HG02588 (cell line): ENCODE data around the gene OR4C11.

ENCODE experiments used
- ATAC-seq: cut with Tn5 transposase; IDR thresholded peaks from one replicate; pipeline ENCODE4 v1.9.1; 2021; ENCODE audit warnings: mild to moderate bottlenecking, moderate library complexity; ENCODE audit not compliant: unreplicated experiment

Gene OR4C11, protein sequence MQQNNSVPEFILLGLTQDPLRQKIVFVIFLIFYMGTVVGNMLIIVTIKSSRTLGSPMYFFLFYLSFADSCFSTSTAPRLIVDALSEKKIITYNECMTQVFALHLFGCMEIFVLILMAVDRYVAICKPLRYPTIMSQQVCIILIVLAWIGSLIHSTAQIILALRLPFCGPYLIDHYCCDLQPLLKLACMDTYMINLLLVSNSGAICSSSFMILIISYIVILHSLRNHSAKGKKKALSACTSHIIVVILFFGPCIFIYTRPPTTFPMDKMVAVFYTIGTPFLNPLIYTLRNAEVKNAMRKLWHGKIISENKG

DNA sequence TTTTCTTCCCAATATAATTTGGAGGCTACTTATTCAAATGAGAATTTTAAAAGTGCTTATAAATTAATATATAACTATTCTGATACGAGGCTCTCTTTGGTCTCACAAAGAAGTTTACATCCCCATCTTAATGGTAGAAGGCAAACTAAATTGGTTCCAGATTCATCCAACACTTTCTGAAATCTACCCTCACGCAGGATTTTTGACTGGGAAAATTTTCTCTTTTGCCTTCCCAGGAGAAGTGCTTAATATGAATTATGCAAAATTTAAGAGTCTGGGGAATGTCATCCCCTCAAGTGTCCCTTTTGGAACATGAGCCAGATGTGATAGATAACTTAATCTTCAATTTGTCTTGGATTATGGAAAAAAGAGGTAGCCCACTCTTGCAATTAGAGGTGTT, at the start of gene OR4C11:
Gene OR4C11, minus strand, starts transcription at position 101 of the 400 bp plus-strand sequence. CDS start 3,272 bp downstream, outside the sequence.
- ATAC-seq, result no peak

GRCh38 chr11:55655096-55655495, 47.7 kb upstream of the OR4C11 start:
- no peak for ATAC-seq

- no peak for ATAC-seq
Observed at GRCh38 chr11:55652560-55652959, 45.1 kb upstream of the OR4C11 start.

DNA sequence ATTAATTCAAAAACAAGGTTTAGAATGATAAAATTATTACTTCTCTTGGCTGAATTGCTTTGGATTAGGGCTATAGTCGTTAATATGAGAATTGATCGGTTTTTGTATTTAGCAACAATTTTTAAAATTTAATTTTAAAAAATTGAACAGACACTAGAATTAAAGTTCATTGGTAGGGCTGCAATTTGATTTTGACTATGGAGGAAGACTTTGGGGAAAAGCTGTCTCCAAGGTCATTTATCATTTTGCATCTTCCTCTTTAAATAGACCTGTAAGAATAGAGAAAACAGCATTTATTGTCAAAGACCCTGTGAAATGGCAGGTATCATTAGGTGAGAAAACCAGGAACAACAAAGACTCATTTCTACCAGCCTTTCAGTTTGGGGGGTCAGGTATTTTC, 40.6 kb upstream of the OR4C11 start, which contains the start of gene OR4S2:
Gene OR4S2, plus strand, starts transcription at position 301 of the 400 bp plus-strand sequence. CDS start 2,577 bp downstream, outside the sequence.
- no peak for ATAC-seq

DNA sequence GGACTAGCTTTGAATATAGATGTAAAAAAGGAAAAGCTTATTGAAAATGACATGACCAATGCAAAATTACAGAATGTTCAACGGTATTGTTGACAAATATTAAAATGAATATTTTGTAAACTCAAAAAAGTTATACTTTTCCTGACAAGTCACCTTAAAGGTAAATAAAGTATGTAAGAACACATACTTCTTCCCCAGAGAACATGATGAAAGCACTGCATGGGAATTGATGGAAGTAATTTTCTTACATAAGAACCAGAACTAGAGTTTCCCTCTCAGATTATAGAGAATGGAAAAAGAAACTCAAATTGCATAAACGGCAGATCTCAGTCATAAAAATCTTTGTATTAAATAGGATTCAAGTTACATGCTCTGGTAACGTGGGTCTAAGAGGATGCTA, 27.4 kb upstream of the OR4C11 start, which contains the start of gene OR4P4:
Gene OR4P4, plus strand, starts transcription at position 301 of the 400 bp plus-strand sequence.
- ATAC-seq, result no peak

DNA sequence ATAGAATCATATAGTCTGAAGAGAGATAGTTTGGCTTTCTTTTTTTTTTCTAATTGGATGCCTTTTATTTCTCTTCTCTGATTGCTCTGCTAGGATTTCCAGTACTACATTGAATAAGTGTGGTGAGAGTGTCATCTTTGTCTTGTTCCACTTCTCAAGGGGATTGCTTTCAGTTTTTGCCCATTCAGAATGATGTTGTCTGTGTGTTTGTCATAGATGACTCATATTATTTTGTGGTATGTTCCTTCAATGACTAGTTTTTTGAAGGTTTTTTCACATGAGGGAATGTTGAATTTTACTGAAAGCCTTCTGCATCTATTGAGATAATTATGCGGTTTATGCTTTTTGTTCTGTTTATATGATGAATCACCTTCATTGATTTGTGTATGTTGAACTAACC, 17.1 kb upstream of the OR4C11 start:
- ATAC-seq, result no peak

GRCh38 chr11:55572548-55572947, 34.9 kb downstream of the OR4C11 start:
- ATAC-seq, result peak; percentile 93

DNA sequence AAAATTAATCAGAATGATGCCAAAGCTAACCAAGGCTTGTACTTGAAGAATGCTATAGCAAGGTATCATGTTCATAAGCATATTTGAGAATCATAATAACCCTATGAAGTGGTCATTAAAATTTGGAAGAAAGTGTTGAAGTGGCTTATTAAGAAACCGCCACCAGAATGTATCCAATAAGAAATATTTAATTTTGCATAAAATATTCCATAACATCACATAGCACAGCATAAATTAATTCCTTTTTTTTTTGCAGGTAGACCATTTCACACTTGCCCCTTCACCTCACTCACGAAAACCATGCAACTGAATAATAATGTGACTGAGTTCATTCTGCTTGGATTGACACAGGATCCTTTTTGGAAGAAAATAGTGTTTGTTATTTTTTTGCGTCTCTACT, 35.6 kb downstream of the OR4C11 start, which contains the start of gene OR4C16:
Gene OR4C16, plus strand, starts transcription at position 301 of the 400 bp plus-strand sequence. Its CDS starts 0 bp downstream, at position 301.
- no peak for ATAC-seq

GRCh38 chr11:55554169-55554568, 53.3 kb downstream of the OR4C11 start, which contains the start of gene OR4C15:
TSS of gene OR4C15 (plus strand) at chr11:55554469. CDS start at chr11:55554469, 0 bp downstream.
- no peak for ATAC-seq
